HG03457 (cell line): ENCODE measurements around the gene CFAP45.
"Not testable (repeated sequence)": the region's sequence is repeated elsewhere in the genome, so short reads cannot be mapped to it uniquely, and the experiment has no call there.

Source experiments
- ATAC-seq: cut with Tn5 transposase; IDR thresholded peaks from one replicate; pipeline ENCODE4 v1.9.1; 2021; ENCODE audit warnings: moderate number of reproducible peaks; ENCODE audit not compliant: unreplicated experiment

CFAP45 gene

DNA sequence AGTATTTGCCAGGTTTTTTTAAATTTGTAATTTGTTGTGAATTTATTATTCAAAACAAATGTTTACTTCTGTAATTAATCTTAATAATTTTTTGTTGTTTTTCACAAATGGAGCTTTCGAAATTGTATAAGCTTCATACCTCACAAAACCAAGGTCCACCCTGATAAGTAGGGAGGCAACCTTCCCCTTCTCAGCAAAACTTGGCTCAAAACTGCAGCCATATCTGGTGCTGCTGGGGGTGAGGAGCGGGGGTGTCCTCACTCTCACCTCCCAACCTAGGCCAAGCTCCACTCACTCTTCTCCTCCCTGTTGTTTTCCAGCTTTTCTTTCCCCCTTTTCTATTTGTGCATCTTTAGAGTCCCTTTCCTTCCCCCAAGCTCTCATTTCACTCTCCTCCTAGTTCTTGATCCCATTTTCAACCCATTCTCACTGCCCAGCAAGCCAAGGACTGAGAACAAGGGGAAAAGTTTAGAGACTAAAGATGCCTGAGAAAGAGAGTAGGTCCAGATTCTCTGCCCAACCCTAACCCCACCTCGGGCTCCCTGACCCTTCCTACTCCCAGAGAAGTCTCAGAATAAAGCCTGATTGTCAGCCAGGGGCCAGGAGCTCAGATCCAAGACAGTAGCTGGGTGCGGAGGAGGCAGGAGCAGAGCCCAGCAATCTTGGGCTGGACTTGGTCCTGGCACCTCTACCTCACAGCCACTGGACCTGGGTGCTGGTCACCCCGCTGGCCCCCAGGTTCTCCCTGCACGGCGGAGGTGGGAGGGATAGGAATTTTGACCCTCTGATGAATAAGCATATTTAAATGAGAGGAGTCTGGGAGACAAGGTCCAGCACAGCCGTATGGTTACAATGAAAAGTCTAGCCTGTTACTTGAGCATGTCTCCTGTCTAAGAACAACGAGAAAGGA is 8.3 kb upstream of the CFAP45 start:
- no peak for ATAC-seq

DNA sequence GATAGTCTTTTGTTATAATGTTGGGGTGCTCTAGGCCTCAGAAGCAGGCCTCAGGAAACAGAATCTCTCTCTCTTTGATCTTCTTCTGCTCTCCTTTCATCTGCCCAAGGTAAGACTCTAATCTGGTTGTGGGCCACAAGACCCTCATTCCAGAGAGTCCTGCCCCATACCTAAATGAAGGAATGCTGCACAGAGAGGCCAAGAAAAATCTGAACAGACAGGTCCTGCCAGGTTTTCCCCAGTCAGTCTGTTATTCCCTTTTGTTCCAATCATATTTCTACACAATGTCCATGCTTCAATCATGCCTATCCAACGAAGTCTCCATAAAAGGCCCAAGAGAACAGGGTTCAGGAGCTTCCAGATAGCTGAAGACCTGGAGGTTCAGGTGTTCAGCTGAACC is 7.0 kb upstream of the CFAP45 start:
- no peak for ATAC-seq

DNA sequence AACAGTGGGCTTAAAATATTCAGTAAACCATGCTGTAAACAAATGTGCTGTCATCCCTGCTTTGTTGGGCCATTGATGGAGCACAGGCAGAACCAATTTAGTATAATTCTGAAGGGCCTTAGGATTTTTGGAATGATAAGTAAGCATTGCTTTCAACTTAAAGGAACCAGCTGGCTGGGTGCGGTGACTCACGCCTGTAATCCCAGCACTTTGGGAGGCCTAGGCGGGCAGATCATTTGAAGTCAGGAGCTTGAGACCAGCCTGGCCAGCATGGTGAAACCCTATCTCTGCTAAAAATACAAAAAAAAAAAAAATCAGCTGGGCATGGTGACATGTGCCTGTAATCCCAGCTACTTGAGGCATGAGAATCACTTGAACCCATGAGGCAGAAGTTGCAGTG is 4.1 kb upstream of the CFAP45 start:
- not testable (repeated sequence) for ATAC-seq

DNA sequence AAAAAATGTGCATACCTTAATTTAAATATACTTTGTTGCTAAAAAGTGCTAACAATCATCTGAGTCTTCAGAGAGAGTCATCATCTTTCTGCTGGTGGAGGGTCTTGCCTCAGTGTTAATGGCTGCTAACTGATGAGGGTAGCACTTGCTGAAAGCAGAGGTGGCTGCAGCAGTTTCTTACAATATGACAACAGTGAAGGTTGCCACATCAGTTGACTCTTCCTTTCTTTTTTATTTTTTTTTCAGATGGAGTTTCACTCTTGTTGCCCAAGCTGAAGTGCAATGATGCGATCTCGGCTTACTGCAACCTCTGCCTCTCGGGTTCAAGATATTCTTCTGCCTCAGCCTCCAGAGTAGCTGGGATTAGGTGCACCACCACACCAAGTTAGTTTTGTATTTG is 2.6 kb upstream of the CFAP45 start:
- no peak for ATAC-seq

DNA sequence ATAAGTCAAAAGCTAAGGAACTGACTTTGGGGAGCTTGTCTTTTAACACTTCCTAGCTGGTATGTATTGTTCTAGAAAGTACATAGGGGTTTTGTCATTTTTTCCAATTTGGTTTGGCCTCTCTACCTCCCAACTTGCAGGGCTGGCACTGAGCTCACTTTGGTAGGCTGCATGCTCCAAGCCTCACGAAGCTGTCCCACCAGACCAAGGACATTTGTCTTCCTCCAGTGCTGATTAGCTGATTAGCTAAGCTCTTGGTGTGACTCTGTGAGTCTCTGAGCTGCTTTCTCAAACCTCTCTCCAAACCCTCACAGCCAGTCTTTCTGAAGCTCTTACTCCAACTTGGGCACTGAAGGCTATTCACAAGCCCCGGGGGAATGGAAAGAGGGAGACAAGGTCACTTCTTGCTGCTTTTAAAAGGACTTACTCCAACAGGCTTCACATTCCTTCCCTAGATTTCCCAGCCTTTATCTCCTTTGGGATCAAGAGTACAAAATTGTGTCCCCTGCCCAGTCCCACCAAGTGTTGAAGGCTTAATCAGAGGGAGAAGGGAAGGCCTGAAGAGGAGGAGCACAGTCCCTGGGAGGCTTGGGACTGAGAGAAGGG is 893 bp upstream of the CFAP45 start:
- ATAC-seq: no peak

DNA sequence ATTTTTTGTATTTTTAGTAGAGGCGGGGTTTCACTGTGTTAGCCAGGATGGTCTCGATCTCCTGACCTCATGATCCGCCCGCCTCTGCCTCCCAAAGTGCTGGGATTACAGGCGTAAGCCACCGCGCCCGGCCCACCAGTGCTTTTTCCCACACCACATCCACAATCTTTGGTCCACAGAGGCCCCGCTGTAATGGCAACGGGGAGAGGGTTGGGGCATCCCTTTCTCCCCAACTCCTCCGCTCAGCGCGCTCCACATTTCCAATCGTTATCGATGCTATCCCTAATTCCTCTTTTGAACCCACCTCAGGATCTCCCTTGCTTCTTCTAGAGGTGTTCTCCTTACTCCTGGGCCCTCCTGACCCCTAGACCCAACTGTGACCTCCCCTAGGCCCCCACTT is 331 bp downstream of the CFAP45 start:
- ATAC-seq: not testable (repeated sequence)

DNA sequence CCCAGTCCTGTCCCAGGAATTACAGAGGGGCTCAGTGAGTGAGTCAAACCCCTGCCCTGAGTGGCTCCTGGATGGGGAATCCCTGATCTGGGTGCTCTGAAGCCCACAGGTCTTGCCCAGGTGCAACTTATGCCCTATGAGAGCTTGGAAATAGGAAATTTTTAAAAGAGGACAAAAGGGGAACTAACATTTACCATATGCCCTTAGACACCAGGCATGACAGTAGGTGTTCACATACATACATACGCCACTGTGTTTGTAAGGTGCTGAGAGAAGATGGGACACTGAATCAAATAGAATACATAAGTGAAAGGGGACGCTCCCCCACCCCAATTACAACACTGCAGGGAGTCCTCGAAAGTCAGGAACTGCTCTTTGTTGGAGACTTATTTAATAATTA is 1.4 kb downstream of the CFAP45 start:
- no peak for ATAC-seq

DNA sequence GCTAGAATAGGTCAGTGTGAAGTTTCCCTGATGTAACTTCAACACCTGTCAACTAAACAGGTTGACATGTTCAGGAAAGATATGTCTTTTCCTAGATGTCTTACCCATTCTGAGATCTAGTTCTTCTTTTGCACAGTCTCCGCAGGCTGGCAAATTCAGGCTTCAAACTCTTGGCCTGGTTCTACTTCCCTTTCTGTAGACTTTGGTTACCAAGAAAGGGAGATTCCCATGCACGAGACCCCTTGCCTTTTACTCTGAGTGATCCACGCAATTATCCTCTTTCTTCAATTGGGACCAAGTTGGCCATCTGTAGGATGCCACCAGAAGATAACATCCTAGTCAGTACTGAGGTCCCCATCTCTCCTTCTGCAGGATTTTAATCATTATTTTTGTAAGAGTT is 2.0 kb downstream of the CFAP45 start:
- no peak for ATAC-seq

DNA sequence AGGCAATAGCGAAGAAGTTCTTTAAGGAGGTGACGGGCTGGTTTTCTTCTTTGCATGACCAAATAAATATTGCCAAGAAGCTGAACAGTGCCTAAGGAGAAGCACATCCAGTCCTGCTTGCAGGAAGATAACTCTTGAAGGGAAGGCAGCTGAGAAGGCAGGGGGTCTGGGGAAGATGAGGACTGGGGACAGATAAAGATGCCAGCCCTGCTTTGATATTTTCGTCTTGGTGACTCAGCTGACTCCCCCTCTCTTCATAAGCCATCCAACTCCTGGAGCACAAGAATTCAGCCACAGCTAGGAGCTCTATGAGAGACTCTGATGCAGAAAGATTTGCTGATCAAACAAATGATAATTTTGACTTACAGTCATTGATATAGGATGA is 3.4 kb downstream of the CFAP45 start:
- ATAC-seq: no peak

DNA sequence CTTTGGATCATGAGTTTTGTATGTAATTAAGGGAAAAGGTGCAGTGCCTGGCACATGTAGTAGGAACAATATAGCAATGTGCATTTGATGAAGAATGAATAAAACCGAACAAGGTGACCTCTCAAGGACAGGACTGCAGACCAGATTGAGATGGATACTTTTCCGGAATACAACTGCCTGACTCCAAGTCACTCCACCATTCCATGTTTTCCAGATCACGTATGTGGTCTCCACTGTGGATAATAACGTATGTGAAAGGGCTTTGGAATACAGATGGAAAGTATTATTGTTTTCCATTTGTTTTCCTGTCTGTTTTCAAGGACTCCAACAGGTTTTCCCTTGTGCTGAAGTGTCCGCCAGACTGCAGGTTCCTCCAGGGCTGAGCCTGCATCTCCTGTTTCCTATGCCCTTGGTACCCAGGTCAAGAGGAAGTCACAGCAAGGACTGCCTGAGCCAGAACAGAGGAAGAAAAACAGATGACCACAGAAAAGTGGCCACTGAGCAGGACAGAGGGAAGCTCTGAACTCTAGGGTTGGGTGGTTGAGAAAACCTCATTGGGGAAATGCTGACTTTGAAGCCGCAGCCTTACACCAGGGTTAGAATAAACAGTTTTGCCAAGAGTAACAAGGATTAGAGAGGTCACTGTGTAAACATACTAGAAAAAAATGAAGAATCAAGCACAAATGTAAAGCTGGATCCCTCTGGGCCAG is 4.0 kb downstream of the CFAP45 start:
- ATAC-seq: no peak

DNA sequence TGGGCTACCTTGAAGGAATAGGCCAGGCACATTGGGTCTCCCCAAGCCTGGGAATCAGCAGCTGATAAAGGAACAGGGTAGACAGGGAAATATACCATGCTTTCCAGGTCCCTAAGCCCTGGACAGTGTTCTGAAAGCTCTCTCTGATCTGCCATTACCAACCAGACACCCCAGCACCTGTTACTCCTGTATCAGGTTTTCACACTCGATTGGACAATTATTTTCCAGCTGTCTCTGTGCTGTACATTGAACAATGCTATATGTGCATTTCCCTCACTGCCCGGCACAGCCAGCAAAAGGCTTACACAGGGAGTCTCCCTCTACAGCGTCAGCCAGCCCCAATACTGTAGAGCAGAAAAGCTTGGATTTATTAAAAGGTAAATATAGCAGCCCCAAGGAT is 4.7 kb downstream of the CFAP45 start:
- no peak for ATAC-seq

DNA sequence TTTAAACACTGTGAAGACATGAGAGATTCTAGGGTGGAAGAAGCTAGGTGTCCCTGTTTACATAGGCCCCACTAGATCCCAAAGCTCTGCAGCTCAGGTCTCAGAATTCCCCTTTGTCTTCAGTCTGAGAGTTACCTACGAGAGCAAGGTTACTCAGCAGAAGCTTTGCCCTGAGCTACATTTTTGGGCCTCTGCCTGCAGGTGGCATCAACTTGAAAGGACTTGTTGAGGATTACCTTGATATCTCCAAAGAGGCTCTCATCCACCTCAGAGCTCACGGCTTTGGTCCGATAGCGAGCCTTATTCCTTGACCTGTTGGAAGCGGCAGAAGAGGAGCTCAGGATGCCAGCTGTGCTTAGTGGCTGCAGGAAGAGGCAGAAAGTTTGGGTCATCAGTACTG is 7.0 kb downstream of the CFAP45 start:
- ATAC-seq: no peak

DNA sequence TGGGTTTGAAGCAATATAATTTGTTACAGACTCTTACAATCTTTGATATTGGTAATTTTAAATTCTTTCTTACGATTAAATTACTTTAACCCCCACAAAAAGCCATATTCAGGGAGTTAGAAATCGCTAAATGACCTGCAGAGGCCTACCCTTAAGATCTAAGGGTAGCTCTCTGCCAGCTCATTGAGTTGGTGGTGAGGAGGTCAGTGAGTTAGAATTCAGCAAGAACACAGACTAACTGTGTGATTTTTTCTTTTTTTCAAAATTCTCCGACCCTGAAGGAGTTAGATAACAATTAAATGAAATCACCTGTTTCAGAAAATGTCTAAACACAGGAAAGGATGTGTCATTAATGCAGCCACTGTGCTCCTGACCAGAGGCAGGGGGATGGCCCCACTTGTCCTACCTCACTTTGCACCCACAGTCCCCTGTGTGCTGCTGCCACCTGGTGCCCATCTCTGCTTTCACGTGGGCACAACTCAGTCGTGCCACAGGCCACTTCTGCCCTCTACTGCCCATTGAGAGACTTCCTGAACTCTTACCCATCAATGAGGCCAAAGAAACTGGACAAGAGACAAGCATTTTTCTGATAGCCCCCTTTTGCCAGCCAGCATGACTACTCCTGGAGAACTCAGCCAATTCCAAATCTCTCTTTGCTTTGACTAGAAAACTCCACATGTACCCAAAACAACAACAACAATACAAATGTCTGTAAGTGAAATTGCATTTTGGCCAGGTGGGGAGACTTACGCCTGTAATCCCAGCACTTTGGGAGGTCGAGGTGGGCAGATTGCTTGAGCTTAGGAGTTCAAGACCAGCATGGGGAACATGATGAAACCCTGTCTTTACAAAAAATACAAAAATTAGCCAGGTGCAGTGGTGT is 8.4 kb downstream of the CFAP45 start:
- ATAC-seq: peak; percentile 47

DNA sequence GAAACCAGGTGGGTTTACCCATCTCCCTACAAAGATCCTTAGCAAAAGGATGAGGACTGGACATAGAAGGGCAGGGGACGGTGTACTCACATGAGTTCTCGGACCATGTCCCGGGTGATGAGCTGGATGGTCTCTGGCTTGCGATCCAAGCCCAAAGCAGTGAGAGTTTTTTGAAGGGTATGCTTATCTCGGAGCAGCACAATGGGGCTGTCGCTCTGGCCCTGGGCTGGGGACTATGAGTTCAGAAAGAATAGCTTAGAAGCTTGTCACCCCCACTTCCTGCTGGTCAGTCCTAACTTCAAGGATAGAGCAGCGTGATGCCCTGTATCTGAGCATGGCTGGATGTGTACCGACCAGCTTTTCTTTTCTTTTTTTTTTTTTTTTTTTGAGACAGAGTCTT is 9.6 kb downstream of the CFAP45 start:
- no peak for ATAC-seq

DNA sequence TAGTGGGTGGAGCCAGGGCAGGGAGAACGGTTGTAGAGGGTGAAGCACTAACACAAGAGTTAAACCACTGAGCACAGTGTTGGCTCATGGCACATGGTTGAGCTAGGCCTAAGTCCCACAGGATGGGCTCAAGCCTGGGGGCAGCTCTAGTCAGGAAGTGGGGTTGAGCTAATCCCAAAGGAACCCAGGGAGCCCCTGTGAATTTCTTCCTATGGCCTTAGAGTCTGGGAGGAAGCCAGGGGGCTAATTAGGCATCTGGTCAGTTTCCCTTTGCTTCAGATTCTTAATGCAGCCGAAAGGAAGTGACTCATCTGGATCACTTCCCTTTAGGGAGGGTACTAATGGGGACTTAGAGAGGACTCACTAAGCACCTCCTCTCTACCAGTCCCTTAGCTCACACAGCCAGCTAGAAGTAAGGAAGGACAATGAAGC is 10.1 kb downstream of the CFAP45 start:
- ATAC-seq: peak; percentile 90

DNA sequence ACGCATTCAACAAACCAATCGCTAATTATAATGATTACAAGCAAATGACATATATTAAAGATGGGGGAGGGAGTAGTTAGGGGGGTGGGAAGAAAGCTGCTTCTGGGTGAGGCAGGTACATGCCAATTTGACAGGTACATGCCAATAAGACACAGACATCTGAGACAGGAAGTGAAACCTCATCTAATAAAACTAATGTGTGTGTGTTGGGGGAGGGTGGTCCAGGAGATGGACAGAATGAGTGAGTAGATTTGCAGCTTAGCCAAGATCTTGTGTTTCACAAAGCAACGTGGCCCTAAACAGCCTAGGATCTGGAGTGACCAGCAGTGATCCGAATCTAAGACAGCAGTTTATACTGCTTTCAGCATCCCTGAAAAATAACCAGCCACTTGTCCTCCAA is 10.8 kb downstream of the CFAP45 start:
- no peak for ATAC-seq

DNA sequence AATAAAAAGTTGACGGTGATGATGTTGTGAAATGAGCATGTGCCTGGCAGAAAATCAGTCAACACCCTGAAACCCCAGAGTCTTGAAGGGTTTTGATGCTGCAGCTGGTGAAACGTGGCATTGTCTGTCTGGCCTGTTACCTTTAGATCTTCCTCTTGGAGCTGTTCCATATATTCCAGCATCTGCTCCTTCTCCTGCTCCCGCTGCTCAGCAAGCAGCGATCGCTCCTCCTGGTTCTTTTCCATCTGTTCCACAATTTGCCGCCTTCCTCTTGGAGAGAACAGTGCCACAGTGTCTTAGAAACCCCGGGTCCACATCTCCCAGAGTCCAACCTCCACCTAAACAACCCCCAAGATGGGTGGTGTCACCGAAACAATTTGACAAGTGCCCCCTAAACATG is 15.7 kb downstream of the CFAP45 start:
- no peak for ATAC-seq

DNA sequence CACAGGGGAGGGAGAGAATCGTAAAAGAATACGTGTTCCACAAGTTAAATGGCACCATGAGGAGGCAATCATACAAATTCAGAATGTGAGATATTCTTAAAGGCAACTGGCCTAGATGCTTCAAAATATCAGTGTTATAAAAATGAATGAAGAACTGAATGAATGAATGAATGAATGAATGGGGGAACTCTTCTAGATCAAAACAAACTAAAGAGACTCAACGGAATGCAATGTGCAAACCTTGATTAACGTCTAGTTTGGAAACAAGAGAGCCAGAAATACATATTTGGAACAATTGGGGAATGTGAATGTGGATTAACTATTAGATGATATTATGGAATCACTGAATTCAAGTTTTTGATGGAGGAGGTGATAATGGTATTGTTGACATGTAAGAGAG is 16.8 kb downstream of the CFAP45 start:
- ATAC-seq: no peak

DNA sequence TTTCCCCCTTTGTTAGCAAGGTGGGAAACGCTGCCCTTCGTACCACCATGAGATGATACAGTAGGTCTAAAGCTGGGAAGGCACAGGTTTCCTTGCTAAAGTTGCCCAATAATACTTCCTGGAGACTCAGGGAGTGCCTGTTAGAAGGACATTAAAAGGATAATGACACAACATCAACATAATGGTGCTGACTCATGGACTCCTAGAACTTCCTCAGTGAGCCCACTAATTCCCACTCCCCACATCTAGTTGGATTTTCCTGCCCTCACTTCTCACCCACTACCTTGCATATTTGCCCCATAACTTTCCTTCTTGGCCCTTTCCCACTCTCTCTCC is 17.5 kb downstream of the CFAP45 start:
- no peak for ATAC-seq

DNA sequence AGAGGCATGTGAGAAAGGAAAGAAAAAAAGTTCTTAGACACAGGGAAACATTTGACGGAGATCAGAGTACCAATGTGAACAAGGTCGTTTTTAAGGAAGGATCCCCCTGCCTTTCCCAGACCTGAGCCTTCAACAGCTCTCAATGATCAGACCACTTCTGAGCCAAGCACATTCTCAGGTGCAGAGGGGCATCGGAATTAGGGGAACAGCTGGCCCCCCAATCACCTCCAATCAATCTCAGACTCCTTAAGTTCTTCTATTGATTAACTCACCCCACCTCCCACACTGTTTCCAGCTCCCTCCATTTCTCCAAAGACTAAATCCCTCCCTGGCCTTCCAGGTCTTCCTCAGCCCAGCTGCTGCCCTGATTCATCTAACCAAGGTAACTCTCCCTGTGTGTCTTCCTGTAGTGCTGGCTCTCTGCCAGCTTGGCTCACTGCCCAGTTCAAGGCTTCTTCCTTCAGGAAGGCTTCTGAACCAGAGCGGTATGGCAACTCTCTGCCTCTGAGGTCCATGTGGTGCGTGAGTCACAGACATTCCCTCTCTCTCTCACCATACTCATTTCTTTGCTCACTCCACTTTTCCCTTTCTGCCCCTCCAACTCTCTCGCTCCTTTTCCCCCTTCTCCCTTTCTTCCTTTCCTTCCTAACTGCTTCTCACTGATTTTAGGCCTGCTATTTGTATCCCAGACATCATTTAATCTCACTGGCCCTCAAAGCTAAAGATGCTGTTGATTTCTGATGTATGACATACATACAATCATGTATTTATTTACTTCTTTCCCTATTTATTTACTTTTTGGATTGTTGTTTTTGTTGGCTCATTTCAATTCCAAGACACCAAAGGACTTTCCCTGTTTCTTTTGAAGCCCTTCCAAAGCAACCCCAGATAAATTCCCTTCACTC is 18.1 kb downstream of the CFAP45 start:
- no peak for ATAC-seq
